Stimulated activated CD4-positive, alpha-beta T cell treated with anti-CD3 and anti-CD28 coated beads, Interleukin-1b, Interleukin-23, amount 100 ng/mL, for 4 hours (primary cell): ENCODE results near the gene TRIM71.
"Not testable (repeated sequence)": the region's sequence is repeated elsewhere in the genome, so short reads cannot be mapped to it uniquely, and the experiment has no call there.

Experiments used
- DNase-seq, 2 donors: peaks; one replicate each; pipeline ENCODE4 v3.0.0-alpha.2; 2020; ENCODE audit warnings: low read depth in 2 of 2

TRIM71 gene

DNA sequence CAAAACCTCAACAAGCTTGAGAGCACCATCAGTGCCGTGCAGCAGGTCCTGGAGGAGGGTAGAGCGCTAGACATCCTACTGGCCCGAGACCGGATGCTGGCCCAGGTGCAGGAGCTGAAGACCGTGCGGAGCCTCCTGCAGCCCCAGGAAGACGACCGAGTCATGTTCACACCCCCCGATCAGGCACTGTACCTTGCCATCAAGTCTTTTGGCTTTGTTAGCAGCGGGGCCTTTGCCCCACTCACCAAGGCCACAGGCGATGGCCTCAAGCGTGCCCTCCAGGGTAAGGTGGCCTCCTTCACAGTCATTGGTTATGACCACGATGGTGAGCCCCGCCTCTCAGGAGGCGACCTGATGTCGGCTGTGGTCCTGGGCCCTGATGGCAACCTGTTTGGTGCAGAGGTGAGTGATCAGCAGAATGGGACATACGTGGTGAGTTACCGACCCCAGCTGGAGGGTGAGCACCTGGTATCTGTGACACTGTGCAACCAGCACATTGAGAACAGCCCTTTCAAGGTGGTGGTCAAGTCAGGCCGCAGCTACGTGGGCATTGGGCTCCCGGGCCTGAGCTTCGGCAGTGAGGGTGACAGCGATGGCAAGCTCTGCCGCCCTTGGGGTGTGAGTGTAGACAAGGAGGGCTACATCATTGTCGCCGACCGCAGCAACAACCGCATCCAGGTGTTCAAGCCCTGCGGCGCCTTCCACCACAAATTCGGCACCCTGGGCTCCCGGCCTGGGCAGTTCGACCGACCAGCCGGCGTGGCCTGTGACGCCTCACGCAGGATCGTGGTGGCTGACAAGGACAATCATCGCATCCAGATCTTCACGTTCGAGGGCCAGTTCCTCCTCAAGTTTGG is 72.9 kb downstream of the TRIM71 start:
- DNase-seq = no peak

GRCh38 chr3:32891365-32891764 is 73.6 kb downstream of the TRIM71 start:
- DNase-seq = no peak

DNA sequence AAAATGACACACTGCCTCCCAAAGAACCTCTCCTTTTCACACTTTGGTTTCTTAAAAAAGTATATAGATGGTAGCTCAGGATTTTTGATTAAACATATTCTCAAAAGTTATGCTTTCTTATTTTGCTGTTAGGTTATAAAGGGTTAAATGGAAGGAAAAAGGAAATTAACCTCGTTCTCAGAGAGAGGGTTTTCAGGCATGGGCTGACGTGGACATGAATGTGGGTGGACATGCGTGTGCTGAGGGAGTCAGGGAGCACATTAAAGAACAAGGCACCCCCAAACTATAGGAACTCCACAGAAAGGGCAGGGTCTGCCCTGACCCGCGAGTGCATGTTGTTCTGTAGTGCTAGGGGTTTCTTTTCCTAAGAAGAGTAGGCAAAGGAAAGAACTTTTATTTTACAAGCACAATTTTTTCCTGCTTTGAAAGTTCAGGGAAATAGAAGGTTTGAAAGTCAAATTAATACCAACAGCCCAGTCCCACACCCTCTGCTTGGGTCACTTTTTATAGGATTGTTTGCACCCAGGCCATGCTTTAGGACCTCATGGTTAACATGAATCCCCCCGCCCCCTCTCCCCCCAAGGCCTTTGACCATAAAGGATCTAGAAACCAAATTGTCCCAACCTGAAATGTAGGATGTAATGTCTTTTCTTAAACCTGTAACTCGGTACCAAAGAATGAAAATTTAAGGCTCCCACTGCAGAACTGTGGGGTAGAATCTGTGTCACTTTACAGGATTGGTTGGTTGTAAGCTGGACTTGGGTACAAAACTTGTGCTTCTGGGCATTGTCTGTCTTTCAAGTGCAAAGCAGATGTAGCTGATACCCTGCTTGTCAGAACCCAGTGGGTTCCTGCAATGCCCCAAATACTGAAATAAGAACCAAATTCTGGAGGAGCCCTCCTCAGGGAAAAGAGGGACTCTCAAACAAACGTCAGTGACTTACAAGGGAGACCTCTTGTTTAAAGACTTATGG is 75.1 kb downstream of the TRIM71 start:
- DNase-seq = no peak

DNA sequence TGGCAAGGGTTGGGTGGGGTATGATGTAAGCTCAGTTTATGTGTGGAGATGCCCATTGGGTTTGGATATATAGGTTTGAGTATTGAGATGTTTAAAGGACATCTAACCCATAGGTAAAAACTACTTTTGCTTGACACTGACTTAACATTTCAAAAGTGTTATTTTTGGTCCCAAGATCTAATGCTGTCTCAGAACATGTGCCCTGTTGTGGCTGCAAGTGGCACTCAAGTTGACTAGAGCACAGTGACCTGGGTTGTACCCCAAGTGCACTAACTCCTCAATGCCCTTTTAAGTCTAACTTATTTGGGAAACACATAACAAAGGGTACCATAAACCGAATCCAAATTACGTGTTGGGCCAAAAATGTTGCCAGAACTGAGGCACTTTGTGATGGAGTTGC is 77.2 kb downstream of the TRIM71 start:
- no peak for DNase-seq

GRCh38 chr3:32895701-32896100 is 77.9 kb downstream of the TRIM71 start:
- DNase-seq = no peak

DNA sequence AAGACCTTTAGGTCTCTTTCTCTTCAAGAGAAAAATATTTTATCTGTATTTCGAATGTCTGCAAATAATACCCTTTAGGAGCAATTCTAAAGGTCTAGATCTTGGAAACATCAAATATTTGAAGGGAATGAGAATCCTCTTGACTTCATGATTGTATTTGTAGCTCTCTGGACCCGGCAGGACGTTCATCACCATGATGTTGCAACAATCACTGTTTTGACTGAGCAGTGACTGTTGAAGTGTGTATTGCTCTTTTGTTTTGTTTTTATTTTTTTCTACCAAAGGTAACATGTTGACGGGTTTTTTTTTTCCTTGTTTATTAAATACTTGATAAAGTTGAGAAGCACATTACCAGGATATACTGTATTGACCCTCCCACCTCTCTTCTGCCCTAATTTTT is 78.3 kb downstream of the TRIM71 start:
- DNase-seq = no peak

DNA sequence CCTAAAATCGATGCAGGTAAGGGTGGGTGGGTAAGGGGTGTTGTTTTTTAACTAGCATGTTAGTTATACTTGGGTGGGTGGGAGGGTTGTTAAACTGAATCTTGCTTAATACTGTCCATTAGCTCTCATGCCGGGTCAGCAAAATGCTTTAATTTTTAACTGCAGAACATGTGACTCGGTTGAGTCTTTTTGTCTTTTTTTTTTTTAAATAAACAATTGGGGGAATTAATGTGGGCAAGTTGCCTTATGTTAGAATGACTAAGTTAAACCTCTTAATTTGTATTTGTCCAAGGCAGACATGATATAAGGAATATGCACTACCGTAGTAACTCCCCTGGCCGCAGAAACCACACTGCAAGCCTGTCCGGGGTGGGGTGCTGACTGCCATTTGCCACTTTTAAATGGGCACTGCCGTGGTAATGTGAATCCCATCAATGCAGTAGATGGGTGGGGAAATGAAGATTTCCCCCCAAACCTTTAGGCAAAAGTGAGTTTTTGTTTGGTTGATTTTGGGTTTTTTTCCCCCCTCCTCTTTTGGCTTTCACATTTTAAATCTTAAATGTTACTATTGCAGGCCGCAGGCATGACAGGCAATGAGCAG is 79.3 kb downstream of the TRIM71 start:
- DNase-seq = no peak

- DNase-seq = no peak
Observed at GRCh38 chr3:32897981-32898623, 80.3 kb downstream of the TRIM71 start.

DNA sequence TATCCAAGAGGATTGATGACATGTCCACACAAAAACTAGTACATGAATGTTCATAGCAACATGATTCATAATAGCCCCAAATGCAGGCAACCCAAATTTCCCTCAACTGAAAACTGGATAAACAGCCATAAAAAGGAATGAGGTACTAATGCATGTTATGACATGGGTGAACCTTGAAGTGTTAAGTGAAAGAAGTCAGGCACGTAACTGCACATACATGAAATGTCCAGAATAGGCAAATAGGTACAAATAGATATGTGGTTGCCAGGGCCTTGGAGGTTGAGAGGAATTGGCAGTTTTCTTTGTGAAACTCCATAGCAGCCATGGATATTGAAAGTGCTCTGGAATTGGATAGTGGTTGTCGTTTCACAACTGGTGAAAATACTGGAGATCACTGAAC is 81.5 kb downstream of the TRIM71 start:
- no peak for DNase-seq

- DNase-seq = no peak
Observed at GRCh38 chr3:32901005-32901932, 83.5 kb downstream of the TRIM71 start.

DNA sequence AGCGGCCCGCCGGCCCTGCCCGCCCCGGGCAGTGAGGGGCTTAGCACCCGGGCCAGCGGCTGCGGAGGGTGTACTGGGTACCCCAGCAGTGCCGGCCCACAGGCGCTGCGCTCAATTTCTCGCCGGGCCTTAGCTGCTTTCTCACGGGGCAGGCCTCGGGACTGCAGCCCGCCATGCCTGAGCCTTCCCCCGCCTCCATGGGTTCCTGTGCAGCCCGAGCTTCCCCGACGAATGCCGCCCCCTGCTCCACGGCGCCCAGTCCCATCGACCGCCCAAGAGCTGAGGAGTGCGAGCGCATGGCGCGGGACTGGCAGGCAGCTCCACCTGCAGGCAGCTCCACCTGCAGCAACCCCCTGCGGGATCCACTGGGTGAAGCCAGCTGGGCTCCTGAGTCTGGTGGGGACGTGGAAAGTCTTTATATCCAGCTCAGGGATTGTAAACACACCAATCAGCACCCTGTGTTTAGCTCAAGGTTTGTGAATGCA is 85.1 kb downstream of the TRIM71 start:
- DNase-seq = peak; percentile 21 to 32

DNA sequence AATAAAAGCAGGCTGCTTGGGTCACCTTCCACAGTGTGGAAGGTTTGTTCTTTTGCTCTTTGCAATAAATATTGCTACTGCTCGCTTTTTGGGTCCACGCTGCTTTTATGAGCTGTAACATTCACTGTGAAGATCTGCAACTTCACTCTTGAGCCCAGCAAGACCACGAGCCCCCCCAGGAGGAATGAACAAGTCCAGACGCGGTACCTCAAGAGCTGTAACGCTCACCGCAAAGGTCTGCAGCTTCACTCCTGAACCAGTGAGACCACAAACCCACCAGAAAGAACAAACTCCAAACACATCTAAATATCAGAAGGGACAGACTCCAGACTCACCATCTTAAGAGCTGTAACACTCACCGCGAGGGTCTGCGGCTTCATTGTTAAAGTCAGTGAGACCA is 86.2 kb downstream of the TRIM71 start:
- DNase-seq = no peak

- DNase-seq = no peak
Observed at GRCh38 chr3:32909999-32910398, 92.2 kb downstream of the TRIM71 start.

- no peak for DNase-seq
Observed at GRCh38 chr3:32910954-32911353, 93.2 kb downstream of the TRIM71 start.

- DNase-seq = no peak
Observed at GRCh38 chr3:32912046-32912445, 94.2 kb downstream of the TRIM71 start.

DNA sequence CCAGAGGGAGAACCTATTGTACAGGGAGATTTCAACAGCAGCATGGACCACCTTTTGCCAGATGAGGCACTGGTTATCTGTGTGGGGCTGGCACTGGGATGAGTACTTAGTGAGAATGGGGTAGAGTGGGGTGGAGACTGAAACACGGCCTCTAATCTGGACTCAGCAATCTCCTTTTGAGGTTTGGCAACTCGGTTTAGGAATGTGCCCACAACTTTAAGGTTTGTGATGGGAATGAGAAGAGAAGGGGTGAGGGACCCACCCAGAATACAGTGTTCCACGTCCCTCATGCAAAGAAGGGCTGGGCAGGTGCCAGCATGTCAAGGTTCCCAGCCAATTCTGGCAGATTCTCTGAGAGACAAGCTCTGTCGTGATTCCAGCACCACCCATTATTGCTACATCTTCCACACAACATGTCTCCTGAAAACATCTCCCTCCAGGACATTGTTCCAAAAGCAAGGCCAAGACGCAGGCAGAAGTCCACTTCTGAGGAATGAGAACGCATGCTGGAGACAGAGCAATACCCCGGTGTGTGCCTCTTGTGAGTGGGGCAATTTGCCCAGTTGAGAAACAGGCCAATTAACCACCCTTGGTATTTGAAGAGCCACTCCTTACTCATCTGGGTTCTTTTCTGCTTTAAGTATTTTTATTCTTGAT is 96.1 kb downstream of the TRIM71 start:
- DNase-seq = no peak

DNA sequence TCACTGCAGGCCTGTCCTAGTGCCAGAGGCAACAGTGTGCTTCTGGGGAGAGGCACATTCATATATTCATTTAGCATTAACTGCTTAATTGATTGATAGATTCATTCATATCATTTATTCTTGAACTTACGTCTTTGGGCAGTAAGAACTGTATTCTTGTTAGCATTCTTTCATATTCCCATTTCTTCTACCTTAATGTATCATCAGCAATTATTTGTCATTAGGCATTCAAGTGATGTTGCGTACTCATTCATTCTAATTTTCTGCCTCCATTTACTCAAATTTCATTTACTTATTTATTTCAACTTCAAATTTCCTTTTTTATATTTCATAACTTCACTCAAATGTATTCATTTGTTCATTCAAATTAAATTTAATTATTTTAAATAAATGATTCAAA is 102.1 kb downstream of the TRIM71 start:
- DNase-seq = no peak

- DNase-seq = no peak
Observed at GRCh38 chr3:32922078-32922477, 104.3 kb downstream of the TRIM71 start.

DNA sequence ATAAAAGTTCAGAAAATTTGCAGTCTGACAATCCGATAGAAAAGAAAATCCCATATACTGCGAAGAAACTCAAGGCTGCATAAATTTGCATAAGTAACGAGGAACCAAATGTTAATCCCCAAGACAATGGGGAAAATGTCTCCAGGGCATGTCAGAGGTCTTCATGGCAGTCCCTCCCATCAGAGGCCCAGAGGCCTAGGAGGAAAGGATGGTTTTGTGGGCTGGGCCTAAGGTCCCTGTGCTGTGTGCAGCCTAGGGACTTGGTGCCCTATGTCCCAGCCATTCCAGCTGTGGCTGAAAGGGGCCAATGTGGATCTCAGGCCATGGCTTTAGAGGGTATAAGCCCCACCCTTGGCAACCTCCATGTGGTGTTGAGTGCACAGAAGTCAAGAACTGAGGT is 112.4 kb downstream of the TRIM71 start:
- no peak for DNase-seq

DNA sequence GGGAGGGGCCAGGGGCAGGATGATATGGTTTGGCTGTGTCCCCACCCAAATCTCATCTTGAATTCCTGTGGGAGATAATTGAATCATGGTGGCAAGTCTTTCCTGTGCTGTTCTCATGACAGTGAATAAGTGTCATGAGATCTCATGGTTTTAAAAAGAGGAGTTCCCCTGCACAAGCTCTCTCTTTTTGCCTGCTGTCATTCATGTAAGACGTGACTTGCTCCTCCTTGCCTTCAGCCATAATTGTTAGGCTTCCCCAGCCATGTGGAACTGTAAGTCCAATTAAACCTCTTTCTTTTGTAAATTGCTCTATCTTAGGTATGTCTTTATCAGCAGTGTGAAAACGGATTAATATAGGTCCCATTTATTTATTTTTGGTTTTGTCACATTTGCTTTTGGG is 113.5 kb downstream of the TRIM71 start:
- not testable (repeated sequence) for DNase-seq
